DND-41 (cell line): Measurements from ENCODE around the gene PCA3.

Experiments
- ATAC-seq: fragments of 200-7000 bp; cut with Tn5 transposase; 3 replicates; pipeline ENCODE4 v1.9.1; 2021; ENCODE audit warnings: low read depth; ENCODE audit not compliant: insufficient read depth
- DNase-seq: peaks from one replicate; pipeline ENCODE4 v3.0.0-alpha.2; 2020
- H2AFZ ChIP-seq: 2 replicates; pipeline ENCODE4 v1.6.0; 2012; ENCODE audit warnings: low read depth, low read length
- H3K27ac ChIP-seq: 2 replicates; pipeline ENCODE4 v1.5.1; 2012; ENCODE audit warnings: low read length, inconsistent platforms
- H3K27me3 ChIP-seq: fragments of 200-600 bp; sonication (generic); 2 replicates; pipeline ENCODE4 v1.6.0; 2012; ENCODE audit warnings: low read length, mild to moderate bottlenecking, inconsistent platforms; ENCODE audit not compliant: insufficient read depth, poor library complexity
- H3K36me3 ChIP-seq: 2 replicates; pipeline ENCODE4 v1.5.1; 2012; ENCODE audit warnings: low read length, inconsistent platforms; ENCODE audit not compliant: insufficient read depth
- H3K4me1 ChIP-seq: 2 replicates; pipeline ENCODE4 v1.5.1; 2012; ENCODE audit warnings: mild to moderate bottlenecking, low read length; ENCODE audit not compliant: insufficient read depth
- H3K4me2 ChIP-seq: 2 replicates; pipeline ENCODE4 v1.6.0; 2012; ENCODE audit warnings: mild to moderate bottlenecking, moderate library complexity, low read length, inconsistent platforms; ENCODE audit not compliant: insufficient read depth
- H3K4me3 ChIP-seq, 2 experiments: fragments of 200-600 bp in 1 of 2; shearing (Covaris generic) in 1 of 2; 2 replicates each; pipeline ENCODE4 v1.5.1; 2012 to 2016; ENCODE audit warnings: inconsistent platforms in 2 of 2, low read length in 2 of 2, mild to moderate bottlenecking in 2 of 2, low read depth in 1 of 2, moderate library complexity in 1 of 2
- H3K79me2 ChIP-seq: 2 replicates; pipeline ENCODE4 v1.6.0; 2012; ENCODE audit warnings: low read length, inconsistent platforms; ENCODE audit not compliant: insufficient read depth
- H3K9ac ChIP-seq: 2 replicates; pipeline ENCODE4 v1.6.0; 2012; ENCODE audit warnings: low read depth, mild to moderate bottlenecking, inconsistent platforms, low read length, moderate library complexity
- H3K9me3 ChIP-seq: 2 replicates; pipeline ENCODE4 v1.5.1; 2012; ENCODE audit warnings: low read length, moderate library complexity, mild to moderate bottlenecking, inconsistent platforms; ENCODE audit not compliant: insufficient read depth, severe bottlenecking
- H4K20me1 ChIP-seq: 2 replicates; pipeline ENCODE4 v1.6.0; 2012; ENCODE audit warnings: low read length; ENCODE audit not compliant: insufficient read depth
- EZH2 ChIP-seq: IDR thresholded peaks from 3 replicates; pipeline ENCODE4 v1.6.1; 2012; ENCODE audit warnings: borderline replicate concordance, low read depth, mild to moderate bottlenecking, moderate library complexity, low read length, inconsistent platforms; ENCODE audit not compliant: severe bottlenecking
- TF ChIP-seq, protein P1 (sequence below): IDR thresholded peaks from 2 replicates; pipeline ENCODE4 v1.5.1; 2012; ENCODE audit warnings: borderline replicate concordance, low read length, moderate library complexity, mild to moderate bottlenecking; ENCODE audit not compliant: poor library complexity, severe bottlenecking; ENCODE audit errors: extremely low read depth

PCA3 gene

DNA sequence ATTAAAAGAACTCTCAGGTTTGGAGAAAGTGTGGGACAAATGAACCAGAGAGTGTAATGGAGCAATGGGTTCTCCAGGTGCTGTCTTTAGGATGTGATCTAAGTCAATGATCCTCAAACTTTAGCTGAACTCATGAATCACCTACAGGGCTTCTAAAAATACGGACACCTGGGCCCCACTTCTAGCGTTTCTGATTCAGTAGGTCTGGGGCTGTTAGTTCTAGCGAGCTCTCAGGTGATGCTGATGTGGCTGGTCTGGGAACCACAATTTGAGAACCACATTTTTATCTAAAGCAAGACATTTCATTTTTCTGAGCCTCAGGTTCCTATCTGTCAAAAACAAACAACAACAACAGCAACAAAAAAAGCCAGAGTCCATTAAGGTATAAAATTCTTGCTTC is 35.1 kb upstream of the PCA3 start:
- Histone ChIP-seq H3K4me1 (no peaks in the 10 kb centered on the region), H4K20me1 (no peaks in the 10 kb centered on the region), H3K79me2 (no peaks in the 10 kb centered on the region), H3K9ac (no peak overlapping the region), H3K36me3 (no peaks in the 10 kb centered on the region), H3K27me3 (no peaks in the 10 kb centered on the region), H2AFZ (no peak overlapping the region), H3K4me3 (no peak overlapping the region), H3K27ac (no peak overlapping the region), H3K4me2 (no peak overlapping the region), H3K9me3 (no peaks in the 10 kb centered on the region)
- ATAC-seq = no peak
- no peak for TF ChIP-seq EZH2
- TF ChIP-seq, protein P1, sequence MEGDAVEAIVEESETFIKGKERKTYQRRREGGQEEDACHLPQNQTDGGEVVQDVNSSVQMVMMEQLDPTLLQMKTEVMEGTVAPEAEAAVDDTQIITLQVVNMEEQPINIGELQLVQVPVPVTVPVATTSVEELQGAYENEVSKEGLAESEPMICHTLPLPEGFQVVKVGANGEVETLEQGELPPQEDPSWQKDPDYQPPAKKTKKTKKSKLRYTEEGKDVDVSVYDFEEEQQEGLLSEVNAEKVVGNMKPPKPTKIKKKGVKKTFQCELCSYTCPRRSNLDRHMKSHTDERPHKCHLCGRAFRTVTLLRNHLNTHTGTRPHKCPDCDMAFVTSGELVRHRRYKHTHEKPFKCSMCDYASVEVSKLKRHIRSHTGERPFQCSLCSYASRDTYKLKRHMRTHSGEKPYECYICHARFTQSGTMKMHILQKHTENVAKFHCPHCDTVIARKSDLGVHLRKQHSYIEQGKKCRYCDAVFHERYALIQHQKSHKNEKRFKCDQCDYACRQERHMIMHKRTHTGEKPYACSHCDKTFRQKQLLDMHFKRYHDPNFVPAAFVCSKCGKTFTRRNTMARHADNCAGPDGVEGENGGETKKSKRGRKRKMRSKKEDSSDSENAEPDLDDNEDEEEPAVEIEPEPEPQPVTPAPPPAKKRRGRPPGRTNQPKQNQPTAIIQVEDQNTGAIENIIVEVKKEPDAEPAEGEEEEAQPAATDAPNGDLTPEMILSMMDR = no peak
- DNase-seq = no peak

DNA sequence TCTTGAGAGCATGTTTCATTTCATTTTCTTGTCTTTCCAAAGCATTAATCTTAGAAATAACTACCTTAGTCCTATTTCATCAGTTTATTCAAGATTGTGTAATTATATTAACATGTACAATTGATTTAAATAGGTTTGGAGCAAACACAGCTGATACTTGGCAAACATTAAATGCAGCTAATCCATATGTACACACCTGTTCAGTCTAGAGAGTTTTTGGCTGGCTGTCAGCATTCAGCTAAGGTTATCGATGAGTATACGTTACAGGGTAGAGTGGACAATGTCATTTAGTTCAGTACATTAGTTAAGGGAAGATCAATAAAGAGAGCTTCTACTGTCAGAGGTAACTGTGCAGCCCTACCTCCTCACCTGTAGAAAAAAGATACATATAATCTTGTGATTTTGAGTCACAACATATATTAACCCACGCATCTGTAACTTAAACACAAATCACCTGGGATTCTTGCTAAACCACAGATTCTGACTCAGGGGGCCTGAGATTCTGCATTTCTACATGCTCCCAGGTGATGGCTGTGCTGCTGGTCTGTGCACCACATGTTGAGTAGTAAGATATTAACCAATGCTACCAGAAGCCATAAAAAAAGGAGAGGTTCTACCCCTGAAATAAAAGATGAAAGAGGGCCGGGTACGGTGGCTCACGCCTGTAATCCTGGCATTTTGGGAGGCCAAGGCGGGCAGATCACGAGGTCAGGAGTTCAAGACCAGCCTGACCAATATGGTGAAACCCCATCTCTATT is 34.1 kb upstream of the PCA3 start:
- Histone ChIP-seq H3K79me2 (no peaks in the 10 kb centered on the region), H3K36me3 (no peaks in the 10 kb centered on the region), H3K27me3 (no peaks in the 10 kb centered on the region), H3K9me3 (no peaks in the 10 kb centered on the region), H4K20me1 (no peaks in the 10 kb centered on the region), H3K9ac (no peak overlapping the region), H3K4me3 (no peak overlapping the region), H3K4me1 (no peaks in the 10 kb centered on the region), H3K4me2 (no peak overlapping the region), H3K27ac (no peak overlapping the region), H2AFZ (no peak overlapping the region)
- DNase-seq = no peak
- TF ChIP-seq, protein P1 = no peak
- TF ChIP-seq EZH2 = no peak
- ATAC-seq = no peak

DNA sequence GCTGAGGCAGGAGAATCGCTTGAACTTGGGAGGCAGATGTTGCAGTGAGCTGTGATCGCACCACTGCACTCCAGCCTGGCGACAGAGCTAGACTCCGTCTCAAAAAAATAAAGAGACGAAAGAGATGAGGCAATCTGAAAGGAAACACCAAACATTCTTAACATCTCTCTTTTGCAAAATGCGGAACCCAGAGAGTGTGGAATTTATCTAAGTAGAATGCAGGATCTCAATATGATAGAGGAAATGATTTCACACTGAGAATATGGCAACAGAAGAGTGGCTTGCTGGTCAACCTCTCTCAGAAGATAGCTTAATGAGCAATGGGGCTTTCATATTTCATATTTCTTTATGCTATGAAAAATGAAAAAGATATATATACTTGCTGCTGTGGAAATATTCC is 33.4 kb upstream of the PCA3 start:
- H4K20me1 ChIP-seq = no peaks in the 10 kb centered on the region
- H3K36me3 ChIP-seq = no peaks in the 10 kb centered on the region
- no peak overlapping the region for H3K27ac ChIP-seq
- no peaks in the 10 kb centered on the region for H3K9me3 ChIP-seq
- H3K9ac ChIP-seq = no peak overlapping the region
- H3K27me3 ChIP-seq = no peaks in the 10 kb centered on the region
- no peak overlapping the region for H3K4me2 ChIP-seq
- DNase-seq (no peak), ATAC-seq (no peak)
- H3K4me3 ChIP-seq = no peak overlapping the region
- H3K4me1 ChIP-seq = no peaks in the 10 kb centered on the region
- no peaks in the 10 kb centered on the region for H3K79me2 ChIP-seq
- H2AFZ ChIP-seq = no peak overlapping the region
- TF ChIP-seq EZH2 = no peak
- TF ChIP-seq, protein P1 = no peak
